ENCODE results near the gene RUNX2.
A peak's percentile ranks its signal among the peaks of the same experiment; 100 is the strongest.

Gene RUNX2

GRCh38 chr6:45351667-45352066 lies 23.5 kb downstream of the RUNX2 start:
- DNase-seq (ENCODE audit: low spot score), result no peak

GRCh38 chr6:45353654-45354053 lies 25.5 kb downstream of the RUNX2 start:
- DNase-seq (ENCODE audit: low spot score), result no peak

GRCh38 chr6:45364466-45364865 lies 36.3 kb downstream of the RUNX2 start:
- DNase-seq (ENCODE audit: low spot score), result no peak

- DNase-seq (ENCODE audit: low spot score), result no peak
Measured at GRCh38 chr6:45365036-45365435, 36.9 kb downstream of the RUNX2 start.

- no peak for DNase-seq (ENCODE audit: low spot score)
Measured at GRCh38 chr6:45366534-45366933, 38.4 kb downstream of the RUNX2 start.

- no peak for DNase-seq (ENCODE audit: low spot score)
Measured at GRCh38 chr6:45367999-45368398, 39.9 kb downstream of the RUNX2 start.

- no peak for DNase-seq (ENCODE audit: low spot score)
Measured at GRCh38 chr6:45369870-45370269, 41.7 kb downstream of the RUNX2 start.

GRCh38 chr6:45371924-45372573 lies 43.9 kb downstream of the RUNX2 start:
- DNase-seq (ENCODE audit: low spot score), result no peak

GRCh38 chr6:45375449-45375848 lies 47.3 kb downstream of the RUNX2 start:
- no peak for DNase-seq (ENCODE audit: low spot score)

GRCh38 chr6:45376310-45377042 lies 48.3 kb downstream of the RUNX2 start:
- DNase-seq (ENCODE audit: low spot score), result no peak

GRCh38 chr6:45377043-45377553 lies 49.0 kb downstream of the RUNX2 start:
- DNase-seq (ENCODE audit: low spot score), result peak; percentile 8

GRCh38 chr6:45377554-45378333 lies 49.6 kb downstream of the RUNX2 start, which contains the start of gene SUPT3H:
TSS of gene SUPT3H (minus strand) at chr6:45377934.
- peak; percentile 95 for DNase-seq (ENCODE audit: low spot score)

GRCh38 chr6:45378334-45378926 lies 50.3 kb downstream of the RUNX2 start:
- peak; percentile 36 for DNase-seq (ENCODE audit: low spot score)

- DNase-seq (ENCODE audit: low spot score), result no peak
Measured at GRCh38 chr6:45382391-45382790, 54.3 kb downstream of the RUNX2 start.

- DNase-seq (ENCODE audit: low spot score), result no peak
Measured at GRCh38 chr6:45386501-45386900, 58.4 kb downstream of the RUNX2 start.

GRCh38 chr6:45387236-45387635 lies 59.1 kb downstream of the RUNX2 start:
- DNase-seq (ENCODE audit: low spot score), result peak; percentile 40

GRCh38 chr6:45388328-45388727 lies 60.2 kb downstream of the RUNX2 start:
- peak; percentile 29 for DNase-seq (ENCODE audit: low spot score)

- no peak for DNase-seq (ENCODE audit: low spot score)
Measured at GRCh38 chr6:45394586-45395095, 66.5 kb downstream of the RUNX2 start.

- DNase-seq (ENCODE audit: low spot score), result no peak
Measured at GRCh38 chr6:45398075-45398813, 70.1 kb downstream of the RUNX2 start.

- DNase-seq (ENCODE audit: low spot score), result no peak
Measured at GRCh38 chr6:45400021-45400420, 71.9 kb downstream of the RUNX2 start.

- no peak for DNase-seq (ENCODE audit: low spot score)
Measured at GRCh38 chr6:45411959-45412358, 83.8 kb downstream of the RUNX2 start.
